Body of pancreas (tissue), 4 donors: ENCODE data around the gene P3H2.

ENCODE experiments used
- CTCF ChIP-seq, 7 experiments: fragments of 450-650 bp in 4 of 7; fragments of 200-600 bp in 3 of 7; sonication (generic) in 3 of 7; IDR thresholded peaks; one replicate each; pipeline ENCODE4 v1.5.1; 2016 to 2019; ENCODE audit warnings: antibody characterized with exemption in 7 of 7
- POLR2A ChIP-seq, 3 donors: fragments of 450-650 bp; IDR thresholded peaks; one replicate each; pipeline ENCODE4 v1.6.1; 2016; ENCODE audit warnings: antibody characterized with exemption in 3 of 3, mild to moderate bottlenecking in 2 of 3

DNA sequence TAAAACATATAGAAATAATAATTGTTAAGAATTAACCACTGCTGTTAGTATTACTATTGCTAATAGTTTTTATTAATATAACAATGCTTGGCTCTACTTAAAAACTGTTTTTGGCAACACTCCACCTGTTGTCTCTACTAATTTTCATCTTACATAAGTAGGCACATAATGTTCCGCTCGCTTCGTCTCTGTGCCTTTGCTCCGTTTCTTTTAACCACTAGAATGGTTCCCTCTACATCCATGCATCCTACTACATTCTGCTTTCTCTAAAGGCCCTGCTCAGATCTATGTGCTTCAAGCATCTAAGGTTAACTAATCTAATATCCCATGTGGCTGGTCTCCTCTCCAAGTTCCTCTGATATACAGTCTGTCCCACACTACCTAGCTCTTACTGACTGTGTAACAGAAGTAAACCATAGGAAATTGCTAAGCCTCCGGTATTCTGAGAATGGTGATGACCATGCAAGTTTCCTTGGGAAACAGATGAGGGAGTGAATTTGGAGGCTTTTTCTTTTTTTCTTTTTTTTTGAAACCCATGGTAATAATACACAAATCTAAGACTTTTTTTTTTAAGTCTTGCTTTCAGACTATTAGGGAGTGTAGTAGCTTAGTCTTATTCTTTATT is 138.3 kb downstream of the P3H2 start:
- no peak for TF ChIP-seq POLR2A (IDR thresholded peaks at IDR 0.05)
- TF ChIP-seq CTCF (IDR thresholded peaks at IDR 0.05) = no peak
